ENCODE results near the gene EPHA10.
"Not testable (repeated sequence)": the region's sequence is repeated elsewhere in the genome, so short reads cannot be mapped to it uniquely, and the experiment has no call there.

Gene EPHA10

DNA sequence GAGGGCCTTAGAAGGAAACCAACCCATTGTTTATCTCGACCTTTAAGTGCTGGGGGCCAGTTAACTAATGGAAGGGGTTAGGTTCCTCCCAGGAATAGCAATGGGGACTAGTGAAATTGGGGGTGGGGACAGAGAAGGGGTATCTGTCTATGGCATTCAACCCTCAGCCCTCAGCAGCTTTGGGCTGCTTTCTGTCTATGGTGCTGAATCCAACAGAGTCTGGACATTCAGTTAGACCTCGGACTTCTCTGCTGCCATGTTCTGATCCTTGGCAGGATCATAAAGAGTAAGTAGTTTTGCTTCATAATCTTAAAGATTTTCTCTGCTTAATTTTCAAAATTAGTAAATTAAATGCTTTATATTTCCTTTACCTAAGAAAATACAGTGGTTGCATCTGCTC lies 2.6 kb upstream of the EPHA10 start:
- no peak for DNase-seq

DNA sequence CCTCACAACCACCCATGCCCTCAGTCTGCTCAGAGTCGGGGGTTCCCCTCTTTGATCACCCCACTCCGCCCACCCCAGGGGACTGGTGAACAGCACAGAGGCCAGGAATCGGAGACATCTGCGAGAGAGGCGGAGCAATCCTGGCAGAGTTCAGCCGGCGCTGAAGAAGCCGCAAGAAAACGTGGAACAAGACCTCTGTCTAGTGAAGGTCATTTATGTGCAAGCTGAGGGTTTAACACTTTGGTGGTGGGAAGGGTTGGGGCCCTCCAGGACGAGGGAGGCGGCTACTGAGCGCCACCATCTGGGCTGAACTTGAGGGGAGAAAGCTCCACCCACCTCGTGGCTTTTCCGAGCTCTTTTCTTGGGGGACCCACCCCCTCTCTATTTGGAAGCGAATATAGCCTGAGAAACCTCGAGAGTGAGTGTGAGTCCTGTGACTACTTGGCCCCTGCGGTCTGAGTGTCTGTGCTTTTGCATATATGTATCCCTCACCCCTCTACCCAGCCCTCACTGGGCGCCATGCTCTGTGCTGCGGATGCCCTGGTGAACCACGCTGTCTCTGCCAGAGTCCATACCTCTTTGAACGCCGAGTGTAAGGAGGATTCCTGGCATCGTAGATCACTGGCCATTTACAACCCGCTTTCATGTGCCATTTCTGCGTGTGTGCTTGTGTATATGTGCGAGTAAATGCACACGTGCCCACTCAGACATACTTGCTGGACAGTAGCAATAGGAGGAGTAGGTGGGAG lies 1.2 kb upstream of the EPHA10 start:
- no peak for DNase-seq

DNA sequence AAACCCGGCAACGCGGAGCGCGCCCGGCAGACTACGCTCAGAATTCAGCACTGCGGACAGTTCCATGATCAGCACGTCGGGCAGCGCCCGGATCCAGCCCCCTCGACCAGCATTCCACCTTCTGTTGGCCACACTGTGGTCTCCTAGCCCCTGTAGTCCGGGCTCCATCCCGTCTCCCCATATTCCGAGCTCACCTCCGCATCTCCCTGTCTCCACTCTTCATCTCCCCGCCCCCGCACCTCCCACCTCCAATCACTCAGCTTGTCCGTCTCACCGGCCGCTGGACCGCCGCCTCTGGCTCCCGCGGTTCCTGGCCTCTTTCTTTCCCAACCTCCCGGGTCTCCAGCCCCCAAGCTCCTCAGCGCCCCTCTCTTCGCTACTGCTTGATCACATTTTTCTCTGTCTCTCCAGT lies 500 bp downstream of the EPHA10 start:
- DNase-seq = peak; percentile 2

DNA sequence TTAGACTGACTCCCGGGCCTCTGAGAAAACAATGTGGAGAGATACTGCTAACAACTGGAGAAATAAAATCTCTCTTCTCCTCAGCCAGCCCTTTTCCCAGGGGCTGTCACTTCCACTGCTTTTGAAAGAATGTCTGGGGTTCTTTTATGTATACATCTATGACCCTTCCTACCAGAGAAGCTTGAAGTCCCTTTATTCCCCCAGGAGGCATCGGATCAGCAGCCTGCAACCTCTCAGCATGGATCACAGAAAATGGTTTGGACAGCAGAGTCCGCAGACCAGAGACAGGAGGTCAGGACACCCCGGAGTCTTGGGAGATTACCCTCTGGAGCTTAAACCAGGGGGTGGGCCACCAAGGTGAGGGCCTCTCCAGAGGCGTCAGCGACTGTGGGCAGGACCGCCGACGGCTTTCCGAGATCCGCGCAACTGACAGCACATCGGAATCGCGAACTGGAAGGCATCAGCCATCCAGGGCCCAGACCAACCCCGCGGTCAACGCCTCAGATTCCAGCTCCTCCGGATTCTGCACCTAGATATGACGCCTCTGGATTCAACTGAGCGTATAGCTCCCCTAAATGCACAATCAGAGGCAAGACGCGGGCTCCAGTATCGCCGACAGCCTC lies 1.0 kb downstream of the EPHA10 start:
- DNase-seq = no peak

DNA sequence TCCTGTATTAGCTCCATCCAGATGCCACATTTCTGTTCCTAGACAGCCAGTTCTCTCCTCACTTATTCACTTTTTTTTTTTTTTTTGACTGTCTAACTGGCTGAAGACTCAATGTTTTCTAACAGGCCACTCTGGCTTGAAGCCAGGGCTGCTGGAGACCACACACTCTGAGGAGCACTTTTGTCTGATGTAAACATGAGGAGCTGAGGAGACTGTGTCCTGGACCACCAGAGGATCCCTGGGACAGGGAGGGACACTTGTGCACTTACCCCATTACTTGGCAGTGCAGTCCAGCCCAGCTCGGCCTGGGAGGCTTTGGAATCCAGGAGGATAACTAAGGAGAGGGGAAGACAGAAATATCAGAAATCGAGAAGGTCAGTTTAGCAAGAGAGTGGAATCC lies 2.4 kb downstream of the EPHA10 start:
- DNase-seq = no peak

DNA sequence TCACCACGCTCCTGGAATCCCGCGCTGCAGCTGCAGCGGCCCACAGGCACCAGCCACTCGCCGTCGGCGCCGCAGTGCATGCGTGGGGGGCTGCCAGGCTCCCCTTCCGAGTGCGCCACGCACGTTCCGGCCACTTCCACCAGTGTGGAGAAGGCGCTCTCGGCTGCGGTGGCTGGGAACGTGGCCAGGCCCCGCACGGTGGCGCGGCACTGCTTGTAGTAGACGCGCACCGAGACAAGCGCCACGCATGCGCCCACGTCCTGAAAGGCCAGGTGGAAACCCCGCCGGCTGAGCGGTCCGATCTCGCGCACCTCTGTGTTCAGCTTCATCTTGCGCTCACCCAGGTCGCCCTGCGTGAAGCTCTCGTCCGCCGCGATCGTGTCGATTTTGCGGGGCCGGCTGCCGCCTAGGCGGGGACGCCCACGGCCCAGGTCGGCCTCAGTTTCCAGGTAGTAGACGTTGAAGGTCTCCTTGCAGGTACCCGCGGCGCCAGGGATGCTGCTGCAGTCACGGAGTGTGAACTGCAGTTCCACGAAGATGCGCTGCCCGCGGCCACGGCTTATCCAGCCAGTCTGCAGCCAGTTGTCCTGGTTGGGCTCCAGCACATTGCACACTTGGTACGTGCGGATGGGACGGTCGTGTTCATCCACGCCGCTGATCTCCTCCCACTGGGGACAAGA lies 3.4 kb downstream of the EPHA10 start:
- DNase-seq = no peak

DNA sequence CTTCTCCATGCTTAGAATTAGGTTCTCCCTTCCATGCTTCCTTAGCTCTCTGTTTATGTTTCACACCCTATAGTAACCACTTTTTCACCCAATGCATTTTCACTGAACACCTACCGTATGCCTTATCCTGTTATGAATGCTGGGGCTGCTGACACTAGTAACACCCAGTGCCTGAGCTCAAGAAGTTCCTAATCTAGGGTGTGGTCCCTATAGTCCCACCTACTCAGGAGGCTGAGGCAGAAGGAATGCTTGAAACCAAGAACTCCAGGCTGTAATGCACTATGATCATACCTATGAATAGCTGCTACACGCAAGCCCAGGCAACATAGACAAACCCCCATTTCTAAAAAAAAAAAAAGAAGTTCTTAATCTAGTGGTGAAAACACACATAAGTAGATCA lies 5.5 kb downstream of the EPHA10 start:
- no peak for DNase-seq

DNA sequence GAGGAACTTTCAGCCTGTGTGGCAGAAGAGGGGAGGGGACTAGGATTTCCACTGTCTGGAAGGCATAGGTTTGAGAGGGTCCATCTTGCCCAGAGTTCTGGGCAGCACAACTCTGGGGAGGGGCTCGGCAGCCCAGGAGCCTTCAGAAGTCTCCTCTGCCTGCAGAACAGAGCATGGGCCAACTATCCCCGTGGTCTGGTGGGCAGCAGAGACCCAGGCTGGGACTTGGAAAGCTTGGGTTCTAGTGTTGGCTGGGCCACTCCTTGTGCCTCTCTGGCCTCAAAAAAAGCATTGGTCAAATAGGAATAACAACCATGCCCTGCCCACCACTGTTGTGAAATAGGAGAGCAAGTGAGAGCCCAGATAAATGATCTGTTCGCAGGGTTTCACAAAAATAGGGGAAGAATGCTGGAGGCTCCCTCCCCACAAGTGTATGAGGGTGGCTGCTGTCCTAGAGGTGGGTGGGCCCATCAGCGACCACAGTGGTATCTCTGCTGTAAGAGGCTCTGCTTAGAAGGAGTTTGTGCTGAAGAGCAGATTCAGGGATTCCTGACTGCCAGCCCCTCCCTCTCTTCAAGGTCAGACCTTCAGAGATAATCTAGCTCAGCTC lies 8.9 kb downstream of the EPHA10 start:
- DNase-seq = no peak

DNA sequence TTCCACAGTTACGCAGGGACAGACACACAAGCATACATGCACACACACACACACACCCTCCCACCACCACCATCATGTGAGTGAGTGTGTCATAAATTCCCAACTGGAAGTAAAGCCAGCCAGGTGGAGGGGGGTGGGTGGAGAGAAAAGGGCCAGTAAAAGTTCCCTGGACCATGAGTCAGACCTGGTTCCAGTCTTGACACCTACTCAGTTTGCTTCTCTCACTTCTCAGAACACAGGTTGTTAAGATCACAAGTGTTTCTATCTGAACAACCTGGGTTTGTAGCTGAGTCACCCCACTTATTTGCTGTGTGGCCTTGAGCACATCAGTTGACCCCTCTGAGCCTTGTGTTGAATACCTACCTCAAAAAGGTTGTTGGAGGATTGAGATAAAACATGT lies 9.6 kb downstream of the EPHA10 start:
- no peak for DNase-seq

DNA sequence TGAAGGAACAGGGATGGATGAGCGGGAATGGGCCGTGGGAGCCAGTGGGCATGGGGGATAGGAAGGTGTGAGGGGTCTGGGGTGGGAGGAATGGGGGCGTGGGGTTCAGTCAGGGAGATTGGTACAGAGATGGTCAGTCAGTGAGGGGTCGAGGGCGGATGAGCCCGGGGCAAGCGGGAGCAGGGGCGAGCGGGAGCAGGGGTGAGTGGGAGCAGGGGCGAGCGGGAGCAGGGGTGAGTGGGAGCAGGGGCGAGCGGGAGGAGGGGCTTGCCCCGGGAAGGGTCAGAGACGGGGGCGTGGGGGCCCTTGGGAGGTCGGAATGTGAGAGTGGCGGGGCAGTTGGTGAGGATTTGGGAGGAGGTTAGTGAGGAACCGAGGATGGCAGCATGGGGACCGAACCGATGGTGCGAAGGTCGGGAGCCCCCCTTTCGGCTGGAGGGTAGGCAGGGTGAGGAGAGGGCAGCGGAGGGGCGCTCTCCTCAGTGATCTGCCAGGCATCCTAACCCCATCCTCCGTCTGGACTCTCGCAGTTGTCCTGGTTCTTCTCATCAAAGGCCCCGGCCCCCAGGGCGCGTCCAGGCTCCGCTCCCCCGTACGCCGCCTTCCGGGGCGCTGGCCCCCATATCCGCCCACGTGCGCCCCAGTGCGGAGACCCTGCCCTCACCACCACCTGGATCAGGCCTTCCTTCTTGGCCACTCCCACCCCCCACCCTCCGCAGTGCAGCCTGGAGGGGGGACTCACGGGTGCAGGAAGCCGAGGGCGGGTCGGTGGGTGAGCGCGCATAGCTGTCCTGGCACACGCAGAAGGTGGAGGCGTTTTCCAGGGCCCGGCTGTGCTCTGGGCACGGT lies 11.2 kb downstream of the EPHA10 start:
- DNase-seq = no peak

DNA sequence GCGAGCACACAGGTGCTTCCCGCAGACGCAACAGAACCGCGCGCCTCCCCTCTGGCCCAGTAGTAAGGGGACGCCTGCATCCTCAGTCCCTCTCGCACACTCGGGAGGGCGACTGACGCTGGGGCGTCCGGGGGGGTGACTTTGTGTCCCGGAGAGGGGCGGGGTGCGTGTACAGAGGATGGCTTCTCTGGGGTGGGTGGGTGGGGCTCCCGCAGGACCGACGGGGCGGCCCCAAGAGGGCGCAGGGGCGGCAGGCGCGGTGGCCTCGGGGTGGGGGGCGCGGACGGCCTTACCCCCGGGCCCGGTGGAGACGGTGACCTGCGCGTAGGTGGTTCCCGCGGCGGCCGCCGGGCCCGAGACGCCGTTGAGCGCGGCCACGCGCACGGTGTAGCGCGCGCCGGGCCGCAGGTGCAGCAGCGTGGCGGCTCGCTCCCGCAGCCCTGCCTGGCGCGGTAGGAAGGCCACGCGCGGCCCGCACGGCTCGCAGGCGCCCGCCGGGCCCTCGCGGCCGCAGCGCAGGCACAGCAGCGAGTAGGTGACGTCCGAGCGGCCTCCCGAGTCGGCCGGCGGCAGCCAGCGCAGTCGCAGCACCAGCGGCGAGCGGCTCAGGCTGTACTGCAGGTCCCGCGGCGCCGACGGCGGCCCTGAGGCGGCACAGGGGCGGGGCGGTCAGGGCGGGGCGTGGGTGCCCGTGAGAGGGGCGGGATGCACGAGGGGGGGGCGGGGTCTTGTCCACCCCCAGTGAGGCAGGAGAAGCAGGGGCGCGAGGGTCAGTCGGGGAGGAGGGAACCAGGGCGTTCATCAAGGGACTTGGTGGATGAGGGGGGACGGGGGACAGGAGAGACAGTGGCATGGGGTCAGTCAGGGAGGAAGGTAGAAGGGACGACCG lies 12.1 kb downstream of the EPHA10 start:
- no peak for DNase-seq

DNA sequence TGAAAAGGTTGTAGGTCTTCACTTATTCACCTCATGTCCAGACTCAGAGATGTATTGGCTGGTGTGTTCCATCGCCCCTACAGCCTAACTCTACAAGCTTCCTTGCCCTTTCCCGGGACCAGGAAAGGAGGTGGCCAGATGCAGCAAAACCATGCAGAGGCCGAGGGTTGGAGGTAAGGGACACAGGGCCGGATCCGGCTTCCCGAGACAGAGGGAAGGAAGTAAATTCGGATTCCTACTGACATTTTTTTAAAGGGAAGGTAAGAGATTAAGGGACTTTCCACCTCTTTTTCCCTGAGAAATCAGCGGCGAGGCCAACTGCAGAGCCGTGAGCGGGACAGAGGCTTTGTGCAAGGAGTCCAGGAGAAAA lies 12.7 kb downstream of the EPHA10 start:
- DNase-seq = no peak

DNA sequence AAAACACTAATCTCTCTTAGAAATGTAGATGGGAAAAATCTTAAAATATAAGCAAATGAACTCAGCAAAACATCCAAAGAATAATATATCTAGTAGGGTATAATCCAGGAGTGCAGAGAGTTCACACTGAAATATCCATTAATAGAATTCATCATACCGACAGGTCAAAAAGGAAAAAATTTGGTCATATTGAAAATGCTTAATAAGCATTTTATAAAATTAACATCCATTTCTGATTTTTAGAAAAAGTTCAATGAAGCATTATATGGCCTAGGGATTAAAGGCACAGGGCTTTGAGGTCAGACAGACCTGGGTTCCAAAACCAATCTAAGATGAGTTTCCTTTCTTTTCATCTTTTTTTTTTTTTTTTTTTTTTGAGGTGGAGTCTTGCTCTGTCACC lies 16.4 kb downstream of the EPHA10 start:
- no peak for DNase-seq

DNA sequence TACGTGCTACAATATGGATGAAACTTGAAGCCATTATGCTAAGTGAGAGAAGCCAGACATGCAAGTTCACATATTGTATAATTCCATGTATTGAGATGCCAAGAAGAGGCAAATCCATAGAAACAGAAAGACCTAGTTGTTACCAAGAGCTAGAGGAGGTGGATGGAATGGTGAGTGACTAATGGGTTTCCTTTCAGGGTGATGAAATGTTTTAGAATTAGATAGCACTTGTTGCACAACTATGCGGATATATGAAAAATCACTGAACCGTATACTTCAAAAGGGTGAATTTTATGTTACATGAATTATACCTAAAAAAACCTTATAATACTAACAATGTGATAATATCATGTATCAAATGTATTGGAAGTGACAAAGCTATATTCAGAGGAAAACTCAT lies 18.1 kb downstream of the EPHA10 start:
- no peak for DNase-seq

DNA sequence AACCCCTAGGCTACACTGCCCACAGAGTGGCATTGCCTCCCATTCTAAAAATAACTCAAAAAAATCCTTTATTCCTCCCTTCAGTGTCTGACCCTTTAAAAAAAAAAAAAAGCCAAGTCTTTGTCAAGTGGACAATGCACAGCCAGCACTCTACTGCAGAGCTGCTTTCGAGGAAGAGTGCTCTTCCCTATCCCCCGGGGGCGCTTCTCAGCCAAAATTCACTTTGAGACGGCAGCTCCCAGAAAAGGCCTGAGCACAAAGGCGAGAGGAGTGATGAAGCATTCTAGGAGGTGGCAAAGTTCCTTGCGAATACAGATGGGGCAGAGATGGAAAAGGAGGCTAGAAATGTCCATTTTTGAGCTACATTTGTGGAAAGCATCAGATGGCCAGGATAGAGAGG lies 23.3 kb downstream of the EPHA10 start:
- no peak for DNase-seq

DNA sequence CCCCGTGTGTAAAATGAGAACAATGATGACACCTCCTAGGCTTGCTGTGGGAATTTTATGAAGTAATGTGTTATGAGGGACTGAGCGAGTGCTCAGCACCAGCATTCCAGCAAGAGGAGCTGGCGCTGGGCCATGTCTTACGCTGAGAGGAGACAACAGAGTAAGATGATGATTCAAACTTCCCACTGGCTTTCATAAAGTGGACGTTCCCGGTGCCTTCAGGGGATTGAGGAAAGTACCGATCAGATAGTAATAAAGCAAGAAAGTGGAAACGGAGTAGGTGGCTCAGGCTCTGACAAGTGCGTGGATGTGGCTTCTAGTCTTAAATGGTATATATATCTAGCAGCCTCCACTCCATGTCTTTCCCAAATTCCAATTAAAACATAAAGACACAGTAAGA lies 23.8 kb downstream of the EPHA10 start:
- DNase-seq = no peak

DNA sequence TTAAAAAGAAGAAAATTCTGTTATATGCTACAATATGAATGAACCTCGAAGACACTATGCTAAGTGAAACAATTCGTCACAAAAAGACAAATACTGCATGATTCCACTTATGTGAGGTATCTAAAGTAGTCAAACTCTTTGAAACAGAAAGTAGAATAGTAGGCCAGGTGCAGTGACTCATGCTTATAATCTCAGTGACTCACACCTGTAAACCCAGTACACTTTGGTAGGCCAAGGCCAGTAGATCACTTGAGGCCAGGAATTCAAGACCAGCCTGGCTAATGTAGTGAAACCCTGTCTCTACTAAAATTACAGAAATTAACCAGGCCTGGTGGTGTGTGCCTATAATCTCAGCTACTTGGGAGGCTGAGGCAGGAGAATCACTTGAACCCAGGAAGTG lies 25.7 kb downstream of the EPHA10 start:
- DNase-seq = no peak

DNA sequence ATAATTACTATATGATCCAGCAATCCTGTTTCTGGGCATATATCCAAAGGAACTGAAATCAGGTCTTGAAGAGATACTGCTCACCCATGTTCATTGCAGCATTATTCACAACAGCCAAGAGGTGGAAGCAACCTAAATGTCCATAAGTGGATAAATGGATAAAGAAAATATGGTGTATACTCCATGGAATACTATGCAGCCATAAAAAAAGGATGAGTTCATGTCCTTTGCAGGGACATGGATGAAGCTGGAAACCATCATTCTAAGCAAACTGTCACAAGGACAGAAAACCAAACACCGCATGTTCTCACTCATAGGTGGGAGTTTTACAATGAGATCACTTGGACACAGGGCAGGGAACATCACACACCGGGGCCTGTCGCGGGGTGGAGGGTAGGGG lies 26.3 kb downstream of the EPHA10 start:
- not testable (repeated sequence) for DNase-seq

DNA sequence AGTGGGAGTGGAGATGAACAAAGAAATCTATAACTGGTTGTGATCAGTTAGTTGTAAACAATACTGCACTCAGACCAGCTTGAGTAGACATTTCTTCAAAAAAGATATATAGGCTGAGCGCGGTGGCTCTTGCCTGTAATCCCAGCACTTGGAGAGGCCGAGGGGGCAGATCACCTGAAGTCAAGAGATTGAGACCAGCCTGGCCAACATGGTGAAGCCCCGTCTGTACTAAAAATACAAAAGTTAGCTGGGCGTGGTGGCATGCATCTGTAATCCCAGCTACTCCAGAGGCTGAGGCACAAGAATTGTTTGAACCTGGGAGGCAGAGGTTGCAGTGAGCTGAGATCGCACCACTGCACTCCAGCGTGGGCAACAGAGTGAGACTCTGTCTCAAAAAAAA lies 26.9 kb downstream of the EPHA10 start:
- DNase-seq = not testable (repeated sequence)

DNA sequence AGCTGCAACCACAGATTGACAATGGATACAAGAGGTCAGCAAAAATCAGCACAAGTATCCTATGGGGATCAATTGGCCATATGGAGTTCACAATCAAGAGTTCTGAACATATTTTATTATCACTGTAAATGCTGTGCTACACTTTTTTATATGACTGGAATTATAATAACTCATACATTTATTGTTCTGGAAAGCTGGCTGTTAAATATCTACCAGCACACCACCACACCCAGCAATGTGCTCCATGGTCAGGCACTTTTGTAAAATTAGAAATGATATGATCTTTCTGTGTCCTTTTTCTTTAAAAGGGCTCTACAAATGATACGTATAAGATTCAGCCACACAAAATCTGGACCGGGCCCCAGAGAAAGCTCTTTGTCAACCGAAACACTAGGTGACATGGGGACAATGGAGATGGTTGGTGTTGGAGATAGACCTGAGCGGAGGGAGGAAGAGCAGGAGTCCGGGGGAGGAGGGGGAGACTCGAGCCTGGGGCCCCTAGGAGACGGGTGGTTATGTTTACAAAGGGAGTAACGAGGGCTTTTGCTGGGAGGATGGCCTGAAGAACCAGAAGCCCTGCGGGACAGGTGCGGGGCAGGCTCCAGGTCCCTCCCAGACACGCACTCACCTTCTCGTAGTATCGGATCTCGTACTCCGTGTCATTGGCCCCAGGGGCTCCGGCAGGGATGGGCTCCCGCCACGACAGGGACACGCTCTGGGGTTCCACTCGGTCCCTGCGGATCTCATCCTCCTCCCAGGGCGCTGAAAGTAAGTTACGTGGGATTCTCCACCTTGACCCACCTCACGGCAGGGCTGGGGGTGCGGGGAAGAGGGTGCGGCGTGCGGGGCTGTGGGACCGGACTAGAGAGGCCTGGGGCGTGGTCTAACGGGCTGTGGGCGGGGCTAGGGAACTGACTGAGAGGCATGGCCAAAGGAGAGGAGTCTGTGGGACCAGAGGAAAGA lies 30.0 kb downstream of the EPHA10 start:
- no peak for DNase-seq

Measured in NCI-H1048 (cell line).